Endothelial cell of umbilical vein (primary cell): ENCODE data around the gene IGSF5. TPM values are rescaled to one million over a fixed set of nuclear protein-coding genes. Genes with fewer than 3 reads are reported as not detected.

Experiments used
- BruUV-seq: library from RNA; stranded (reverse); fragments of 400-500 nt; replicated peaks from 2 replicates; lab custom pipeline; 2021; lab: Mats Ljungman, UMichigan
- CTCF ChIA-PET: fragments of 300-600, 350-600 bp; sonication (Branson Sonifier 250); formaldehyde crosslinking; loops from one replicate; lab custom pipeline; 2021; ENCODE audit warnings: antibody characterized with exemption, inconsistent platforms; lab: Charles Lee
- POLR2A ChIA-PET: fragments of 300-600, 350-600 bp; sonication (Branson Sonifier 250); formaldehyde crosslinking; loops from one replicate; lab custom pipeline; 2021; ENCODE audit warnings: antibody characterized with exemption, inconsistent platforms; lab: Charles Lee
- DNase-seq: peaks from one replicate; pipeline ENCODE4 v3.0.0-alpha.2; 2011; ENCODE audit warnings: low read depth, low spot score
- FAIRE-seq: peaks from 2 replicates; lab custom pipeline; 2011; peaks lifted over from hg19 to GRCh38; lab: Jason Lieb, UNC
- H2AFZ ChIP-seq: 2 replicates; pipeline ENCODE4 v1.6.0; 2012; ENCODE audit warnings: low read depth, low read length, control low read depth, inconsistent platforms
- H3K27ac ChIP-seq: 2 replicates; pipeline ENCODE4 v1.5.1; 2011; ENCODE audit warnings: low read depth, mild to moderate bottlenecking, control low read depth, low read length, moderate library complexity; ENCODE audit not compliant: insufficient read depth
- H3K27me3 ChIP-seq, 2 experiments: 2 replicates each; pipeline versions ENCODE4 v1.6.0 to v1.6.1; 2011; ENCODE audit warnings: low read length in 2 of 2, mixed read lengths in 1 of 2; ENCODE audit not compliant: control insufficient read depth in 2 of 2, insufficient read depth in 2 of 2
- H3K36me3 ChIP-seq, 2 experiments: 2 replicates in 1 of 2; 3 replicates in 1 of 2; pipeline ENCODE4 v1.5.1; 2011; ENCODE audit warnings: low read length in 2 of 2, mild to moderate bottlenecking in 1 of 2, moderate library complexity in 1 of 2; ENCODE audit not compliant: control insufficient read depth in 2 of 2, insufficient read depth in 2 of 2; ENCODE audit errors: extremely low read depth in 1 of 2
- H3K4me1 ChIP-seq: 3 replicates; pipeline ENCODE4 v1.5.1; 2011; ENCODE audit warnings: mild to moderate bottlenecking, low read length; ENCODE audit not compliant: control insufficient read depth, insufficient read depth; ENCODE audit errors: extremely low read depth
- H3K4me2 ChIP-seq: 2 replicates; pipeline ENCODE4 v1.6.1; 2011; ENCODE audit warnings: low read length, control low read depth, mixed read lengths; ENCODE audit not compliant: insufficient read depth
- H3K4me3 ChIP-seq, 3 experiments: fragments of 200-600 bp in 1 of 3; sonication (generic), shearing (Covaris generic) in 1 of 3; replicated peaks in 1 of 3; 2 replicates each; pipeline ENCODE4 v1.5.1; 2011 to 2016; ENCODE audit warnings: control low read depth in 3 of 3, low read length in 3 of 3, mild to moderate bottlenecking in 2 of 3, inconsistent platforms in 1 of 3, low read depth in 1 of 3, moderate library complexity in 1 of 3; ENCODE audit not compliant: insufficient read depth in 1 of 3
- H3K79me2 ChIP-seq: 2 replicates; pipeline ENCODE4 v1.6.0; 2012; ENCODE audit warnings: low read length, inconsistent platforms; ENCODE audit not compliant: control insufficient read depth, insufficient read depth
- H3K9ac ChIP-seq: replicated peaks from 2 replicates; pipeline ENCODE3; 2011; ENCODE audit warnings: low read length, control low read depth; ENCODE audit not compliant: insufficient read depth; ENCODE audit errors: extremely low read depth
- H3K9me1 ChIP-seq: replicated peaks from 3 replicates; pipeline ENCODE4 v1.6.0; 2011; ENCODE audit warnings: mild to moderate bottlenecking, low read length; ENCODE audit not compliant: control insufficient read depth, insufficient read depth; ENCODE audit errors: extremely low read depth
- H3K9me3 ChIP-seq: replicated peaks from 2 replicates; pipeline ENCODE4 v1.5.1; 2012; ENCODE audit warnings: low read length, inconsistent platforms; ENCODE audit not compliant: control insufficient read depth, insufficient read depth
- H4K20me1 ChIP-seq: replicated peaks from 2 replicates; pipeline ENCODE3; 2011; ENCODE audit warnings: mild to moderate bottlenecking, low read length; ENCODE audit not compliant: control insufficient read depth, insufficient read depth; ENCODE audit errors: extremely low read depth
- EZH2 ChIP-seq: IDR thresholded peaks from 2 replicates; pipeline ENCODE4 v1.6.1; 2012; ENCODE audit warnings: borderline replicate concordance, low read depth, mild to moderate bottlenecking, moderate library complexity, low read length, inconsistent platforms; ENCODE audit not compliant: severe bottlenecking
- FOS ChIP-seq: IDR thresholded peaks from 2 replicates; pipeline ENCODE4 v1.6.1; 2011; ENCODE audit warnings: mild to moderate bottlenecking, low read length, moderate library complexity, borderline replicate concordance; ENCODE audit not compliant: insufficient read depth
- GATA2 ChIP-seq: IDR thresholded peaks from 2 replicates; pipeline ENCODE4 v1.7.0; 2011; ENCODE audit warnings: low read depth, mild to moderate bottlenecking, moderate library complexity, mixed read lengths, low read length; ENCODE audit not compliant: insufficient read length, insufficient read depth
- JUN ChIP-seq: IDR thresholded peaks from 2 replicates; pipeline ENCODE4 v1.6.1; 2011; ENCODE audit warnings: borderline replicate concordance, low read depth; ENCODE audit not compliant: insufficient read length, insufficient read depth
- MYC ChIP-seq: IDR thresholded peaks from one replicate; pipeline ENCODE4 v1.6.1; 2011; ENCODE audit warnings: mild to moderate bottlenecking, low read depth, low read length
- POLR2A ChIP-seq: IDR thresholded peaks from 2 replicates; pipeline ENCODE4 v1.6.1; 2012; ENCODE audit warnings: low read depth, mild to moderate bottlenecking, control low read depth, low read length
- POLR2AphosphoS5 ChIP-seq: IDR thresholded peaks from 2 replicates; pipeline ENCODE4 v1.6.1; 2012; ENCODE audit warnings: low read depth, mild to moderate bottlenecking, control low read depth, low read length, moderate library complexity; ENCODE audit not compliant: insufficient read depth
- dilution Hi-C: fragments of 300-500 bp; cut with MboI; formaldehyde crosslinking; loops from one replicate; pipeline ENCODE4 v1.15.0; 2019; ENCODE audit warnings: low sequenced_read_pairs; ENCODE audit not compliant: extremely low pct_ligation_motif_present
- intact Hi-C: fragments of 100-400 bp; cut with micrococcal nuclease; formaldehyde crosslinking; loops from one replicate; pipeline ENCODE4 v1.10.0; 2022
- polyA plus RNA-seq, 4 experiments: library from polyadenylated mRNA; depleted of rRNA in 3 of 4; stranded (reverse) in 3 of 4; unstranded in 1 of 4; fragments of >200 nt; gene quantifications; 2 replicates each; pipeline versions ENCODE4 v1.2.1 to v1.2.3, GENCODE V29; 2011 to 2012; ENCODE audit warnings: missing spikeins in 1 of 4
- total RNA-seq: library from RNA; stranded (reverse); gene quantifications from 2 replicates; pipeline ENCODE4 v1.2.3, GENCODE V29; 2021
- TF ChIP-seq, protein P1 (sequence below), 2 donors: IDR thresholded peaks; 1 replicate in 1 of 2; 2 replicates in 1 of 2; pipeline ENCODE4 v1.5.1; 2011; ENCODE audit warnings: low read length in 2 of 2, mild to moderate bottlenecking in 2 of 2, moderate library complexity in 2 of 2, control low read depth in 1 of 2, inconsistent platforms in 1 of 2, low read depth in 1 of 2; ENCODE audit not compliant: insufficient read depth in 1 of 2; ENCODE audit errors: extremely low read depth in 1 of 2
- TF ChIP-seq, protein P2 (sequence below): IDR thresholded peaks from 2 replicates; pipeline ENCODE4 v1.6.1; 2011; ENCODE audit not compliant: insufficient read depth, insufficient read length

The IGSF5 gene
- total and polyA plus RNA-seq, 2 donors (not counting 3 experiments of a cell fraction or from before 2014, with no cell fraction given): not detected

DNA sequence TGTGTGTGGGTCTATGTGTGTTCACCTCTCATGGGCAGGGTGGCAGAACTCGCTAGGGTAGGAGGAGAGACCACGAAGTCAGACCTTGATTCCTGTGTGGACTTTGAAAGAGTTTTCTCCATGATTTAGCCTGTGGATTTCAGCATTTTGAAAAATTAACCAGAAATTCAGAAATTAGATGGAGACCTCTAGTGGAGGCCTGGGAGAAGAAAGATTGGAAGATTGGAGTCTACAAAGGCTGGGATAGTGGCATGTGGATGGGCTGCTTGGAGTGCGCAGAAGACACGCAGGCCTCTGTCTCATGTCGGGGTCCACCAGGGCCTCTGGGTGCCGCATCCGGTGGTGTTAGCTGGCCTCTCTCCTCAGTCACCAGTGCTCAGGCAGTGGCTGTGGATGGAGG lies 18.9 kb upstream of the IGSF5 start:
- TF ChIP-seq FOS (no peak), MYC (no peak), POLR2AphosphoS5 (no peak), GATA2 (no peak), JUN (no peak), EZH2 (no peak), POLR2A (no peak)
- TF ChIP-seq, protein P1, sequence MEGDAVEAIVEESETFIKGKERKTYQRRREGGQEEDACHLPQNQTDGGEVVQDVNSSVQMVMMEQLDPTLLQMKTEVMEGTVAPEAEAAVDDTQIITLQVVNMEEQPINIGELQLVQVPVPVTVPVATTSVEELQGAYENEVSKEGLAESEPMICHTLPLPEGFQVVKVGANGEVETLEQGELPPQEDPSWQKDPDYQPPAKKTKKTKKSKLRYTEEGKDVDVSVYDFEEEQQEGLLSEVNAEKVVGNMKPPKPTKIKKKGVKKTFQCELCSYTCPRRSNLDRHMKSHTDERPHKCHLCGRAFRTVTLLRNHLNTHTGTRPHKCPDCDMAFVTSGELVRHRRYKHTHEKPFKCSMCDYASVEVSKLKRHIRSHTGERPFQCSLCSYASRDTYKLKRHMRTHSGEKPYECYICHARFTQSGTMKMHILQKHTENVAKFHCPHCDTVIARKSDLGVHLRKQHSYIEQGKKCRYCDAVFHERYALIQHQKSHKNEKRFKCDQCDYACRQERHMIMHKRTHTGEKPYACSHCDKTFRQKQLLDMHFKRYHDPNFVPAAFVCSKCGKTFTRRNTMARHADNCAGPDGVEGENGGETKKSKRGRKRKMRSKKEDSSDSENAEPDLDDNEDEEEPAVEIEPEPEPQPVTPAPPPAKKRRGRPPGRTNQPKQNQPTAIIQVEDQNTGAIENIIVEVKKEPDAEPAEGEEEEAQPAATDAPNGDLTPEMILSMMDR (IDR thresholded peaks at IDR 0.05; ENCODE audit: extremely low read depth in 1 of 2, insufficient read depth in 1 of 2, low read depth in 1 of 2, low read length in 2 of 2): no peak
- TF ChIP-seq, protein P2, sequence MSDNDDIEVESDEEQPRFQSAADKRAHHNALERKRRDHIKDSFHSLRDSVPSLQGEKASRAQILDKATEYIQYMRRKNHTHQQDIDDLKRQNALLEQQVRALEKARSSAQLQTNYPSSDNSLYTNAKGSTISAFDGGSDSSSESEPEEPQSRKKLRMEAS: no peak
- no peaks in the 10 kb centered on the region for H4K20me1 ChIP-seq
- dilution Hi-C loops: no loop called here
- H3K4me3 ChIP-seq: no peak overlapping the region
- H3K79me2 ChIP-seq: no peaks in the 10 kb centered on the region
- intact Hi-C loops: no loop called here
- no peak for DNase-seq
- H2AFZ ChIP-seq: no peak overlapping the region
- FAIRE-seq: no peak
- H3K27ac ChIP-seq: no peak overlapping the region
- ChIA-PET POLR2A (no interaction called here), CTCF (no interaction called here)
- H3K4me2 ChIP-seq: no peak overlapping the region
- H3K27me3 ChIP-seq: no peaks in the 10 kb centered on the region
- no peaks in the 10 kb centered on the region for H3K36me3 ChIP-seq
- no peaks in the 10 kb centered on the region for H3K9me1 ChIP-seq
- H3K9me3 ChIP-seq: no peaks in the 10 kb centered on the region
- no peaks in the 10 kb centered on the region for H3K4me1 ChIP-seq
- no TSS peak for BruUV-seq
- no peak overlapping the region for H3K9ac ChIP-seq
